Skin epidermis (tissue), 12 donors: ENCODE measurements around the gene GALNT14.

Source experiments
- H3K27ac ChIP-seq, 21 experiments: fragments of 200-600 bp; sonication (generic) in 11 of 21; one replicate each; pipeline ENCODE4 v1.5.0; 2020; ENCODE audit warnings: mild to moderate bottlenecking in 3 of 21, inconsistent platforms in 2 of 21, moderate library complexity in 2 of 21
- H3K4me3 ChIP-seq, 7 experiments: fragments of 200-600 bp; sonication (generic) in 2 of 7; one replicate each; pipeline ENCODE4 v1.5.0; 2020; ENCODE audit warnings: inconsistent platforms in 2 of 7, mild to moderate bottlenecking in 2 of 7, moderate library complexity in 1 of 7

The GALNT14 gene

GRCh38 chr2:31027549-31027948, 110.7 kb downstream of the GALNT14 start:
- Histone ChIP-seq H3K27ac (no peak overlapping the region), H3K4me3 (no peak overlapping the region)

GRCh38 chr2:31023541-31023940, 114.7 kb downstream of the GALNT14 start:
- no peak overlapping the region for H3K4me3 ChIP-seq

GRCh38 chr2:31020713-31021112, 117.5 kb downstream of the GALNT14 start:
- H3K27ac ChIP-seq = no peak overlapping the region
- no peak overlapping the region for H3K4me3 ChIP-seq

More at GRCh38 chr2:31023541-31023940, 114.7 kb downstream of the GALNT14 start:
- no peak overlapping the region for H3K27ac ChIP-seq

- Histone ChIP-seq H3K27ac (no peak overlapping the region), H3K4me3 (no peak overlapping the region)
Measured at GRCh38 chr2:31018280-31018679, 120.0 kb downstream of the GALNT14 start.

DNA sequence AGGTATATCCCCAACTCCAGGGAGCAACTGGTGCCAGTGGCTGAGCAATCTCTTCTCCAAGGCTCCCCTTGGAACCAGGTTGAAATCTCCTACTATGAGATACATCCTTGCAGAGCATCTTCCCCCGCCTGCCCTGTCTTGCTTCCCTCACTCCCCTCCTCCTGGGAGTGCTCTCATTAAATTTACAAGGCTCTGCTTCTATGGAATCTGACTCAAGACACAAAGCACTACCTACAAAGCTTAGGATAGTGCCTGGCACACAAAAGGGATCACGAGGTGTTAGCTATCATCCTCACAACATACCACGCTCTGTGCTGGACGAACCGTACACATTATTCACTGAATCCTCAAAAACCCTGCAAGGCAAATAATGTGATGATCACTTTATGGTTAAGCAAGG, 121.6 kb downstream of the GALNT14 start:
- no peak overlapping the region for H3K4me3 ChIP-seq
- no peak overlapping the region for H3K27ac ChIP-seq

DNA sequence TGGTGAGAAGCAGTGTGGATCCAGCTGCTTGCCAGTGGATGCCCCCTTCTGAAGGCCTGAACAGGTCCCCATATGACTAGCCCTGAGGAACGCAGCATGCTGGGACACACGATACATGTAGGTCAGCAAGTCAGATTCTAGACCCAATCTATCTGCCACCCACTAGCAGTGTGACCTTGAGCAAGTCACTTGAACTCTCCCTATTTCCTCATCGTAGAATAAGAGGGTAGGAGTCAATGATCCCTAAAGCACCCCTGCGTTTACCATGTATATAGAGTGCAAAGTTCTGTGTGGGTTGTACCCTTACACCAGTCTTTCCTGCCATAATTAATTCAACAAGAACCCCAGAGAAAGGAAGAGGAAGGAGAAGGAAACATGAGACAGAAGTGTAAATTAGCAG, 123.7 kb downstream of the GALNT14 start:
- no peak overlapping the region for H3K4me3 ChIP-seq

DNA sequence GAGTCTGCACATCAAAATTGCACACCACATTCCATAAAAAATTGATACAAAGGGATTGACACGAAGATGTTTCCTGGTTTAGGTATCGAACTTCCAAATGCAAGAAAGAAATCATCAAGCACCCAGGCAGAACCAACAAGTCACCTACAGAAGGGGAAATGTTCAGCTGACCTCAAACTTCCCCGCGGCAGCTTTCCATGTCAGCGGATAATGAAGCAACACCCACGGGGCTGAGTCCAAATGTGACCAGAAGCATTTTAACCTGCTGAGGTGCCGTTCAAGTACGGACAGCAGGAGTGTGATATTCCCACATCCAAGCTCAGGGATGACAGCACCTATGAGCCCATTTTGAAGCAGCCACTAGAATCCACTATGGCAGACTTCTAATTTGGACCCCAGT, 124.9 kb downstream of the GALNT14 start:
- H3K4me3 ChIP-seq = no peak overlapping the region
- H3K27ac ChIP-seq = no peak overlapping the region

More for the DNA sequence above, 123.7 kb downstream of the GALNT14 start:
- H3K27ac ChIP-seq = no peak overlapping the region

GRCh38 chr2:31012406-31012805, 125.8 kb downstream of the GALNT14 start:
- Histone ChIP-seq H3K4me3 (no peak overlapping the region), H3K27ac (no peak overlapping the region)

GRCh38 chr2:31011587-31011986, 126.7 kb downstream of the GALNT14 start:
- Histone ChIP-seq H3K27ac (no peak overlapping the region), H3K4me3 (no peak overlapping the region)

GRCh38 chr2:31008561-31009114, 129.6 kb downstream of the GALNT14 start:
- no peak overlapping the region for H3K27ac ChIP-seq
- H3K4me3 ChIP-seq = no peak overlapping the region

DNA sequence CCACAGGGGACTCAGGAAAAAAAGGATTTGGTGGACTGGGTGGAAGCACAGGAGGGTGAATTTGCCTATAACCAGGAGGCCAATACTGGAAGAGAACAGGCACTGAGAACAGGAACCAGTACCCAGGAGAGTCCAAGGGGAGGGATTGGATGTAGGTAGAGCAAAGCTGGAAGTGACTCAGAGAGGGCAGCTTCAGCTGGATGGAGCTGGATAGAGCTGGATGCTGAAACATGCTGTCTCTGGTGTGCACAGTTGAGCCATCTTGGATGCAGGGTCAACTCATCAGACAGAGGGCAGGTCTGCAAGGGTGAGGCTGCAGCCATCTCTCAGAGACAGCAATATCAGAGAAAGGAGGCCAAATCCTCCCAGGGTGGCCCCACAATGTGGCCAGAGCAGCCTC, 134.0 kb downstream of the GALNT14 start:
- Histone ChIP-seq H3K4me3 (no peak overlapping the region), H3K27ac (no peak overlapping the region)

GRCh38 chr2:31003749-31004148, 134.5 kb downstream of the GALNT14 start:
- no peak overlapping the region for H3K27ac ChIP-seq

DNA sequence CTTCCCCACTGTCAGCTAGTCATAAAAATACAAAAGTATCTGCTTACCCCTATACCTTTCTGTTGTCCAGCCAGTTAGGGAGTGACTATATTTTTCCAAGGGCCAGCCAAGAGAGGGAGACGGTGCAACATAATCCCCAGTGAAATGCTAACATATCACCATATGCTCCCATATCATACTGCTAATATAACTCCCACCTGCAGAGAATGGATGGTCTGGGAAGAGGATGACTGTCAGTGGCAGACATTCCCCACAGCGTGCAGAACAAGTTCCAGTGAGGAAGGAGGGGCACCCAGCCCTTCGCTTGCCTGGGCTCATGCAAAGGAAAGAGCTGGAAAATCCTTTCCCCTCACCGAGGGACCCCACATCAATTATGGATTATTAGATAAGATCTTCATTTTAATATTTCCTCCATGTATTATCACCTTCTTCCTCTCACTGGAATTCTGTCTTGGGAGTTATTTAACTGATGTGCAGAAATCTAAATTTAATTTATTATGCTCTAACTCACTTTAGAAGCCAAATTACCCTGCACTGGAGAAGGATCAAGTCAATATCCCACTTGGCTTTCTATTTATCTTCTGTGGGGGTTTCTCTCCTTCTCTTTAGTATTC, 135.6 kb downstream of the GALNT14 start:
- H3K27ac ChIP-seq = no peak overlapping the region
- no peak overlapping the region for H3K4me3 ChIP-seq

More at GRCh38 chr2:31003749-31004148, 134.5 kb downstream of the GALNT14 start:
- no peak overlapping the region for H3K4me3 ChIP-seq

- no peak overlapping the region for H3K4me3 ChIP-seq
- no peak overlapping the region for H3K27ac ChIP-seq
Measured at GRCh38 chr2:31000970-31001369, 137.3 kb downstream of the GALNT14 start.

- no peak overlapping the region for H3K4me3 ChIP-seq
Measured at GRCh38 chr2:30998672-30999071, 139.6 kb downstream of the GALNT14 start.

DNA sequence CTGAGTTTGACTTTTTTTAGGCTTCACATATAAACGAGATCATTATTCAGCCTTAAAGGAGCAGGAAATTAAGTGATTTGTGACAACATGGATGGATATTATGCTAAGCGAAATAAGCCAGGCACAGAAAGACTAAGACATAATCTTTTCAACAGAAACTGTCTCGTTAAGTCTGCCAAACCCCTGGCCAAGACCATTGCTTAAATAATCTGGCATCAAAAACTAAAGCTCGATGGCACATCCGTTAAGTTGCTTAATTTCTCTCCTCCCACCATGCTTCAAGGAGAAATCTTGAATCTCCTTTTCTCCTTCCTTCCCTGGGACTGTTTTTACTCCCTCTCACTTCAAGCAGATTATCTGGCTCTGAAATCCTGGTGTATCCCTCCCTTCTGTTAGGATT, 140.3 kb downstream of the GALNT14 start:
- H3K27ac ChIP-seq = no peak overlapping the region
- no peak overlapping the region for H3K4me3 ChIP-seq

More at GRCh38 chr2:30998672-30999071, 139.6 kb downstream of the GALNT14 start:
- no peak overlapping the region for H3K27ac ChIP-seq

DNA sequence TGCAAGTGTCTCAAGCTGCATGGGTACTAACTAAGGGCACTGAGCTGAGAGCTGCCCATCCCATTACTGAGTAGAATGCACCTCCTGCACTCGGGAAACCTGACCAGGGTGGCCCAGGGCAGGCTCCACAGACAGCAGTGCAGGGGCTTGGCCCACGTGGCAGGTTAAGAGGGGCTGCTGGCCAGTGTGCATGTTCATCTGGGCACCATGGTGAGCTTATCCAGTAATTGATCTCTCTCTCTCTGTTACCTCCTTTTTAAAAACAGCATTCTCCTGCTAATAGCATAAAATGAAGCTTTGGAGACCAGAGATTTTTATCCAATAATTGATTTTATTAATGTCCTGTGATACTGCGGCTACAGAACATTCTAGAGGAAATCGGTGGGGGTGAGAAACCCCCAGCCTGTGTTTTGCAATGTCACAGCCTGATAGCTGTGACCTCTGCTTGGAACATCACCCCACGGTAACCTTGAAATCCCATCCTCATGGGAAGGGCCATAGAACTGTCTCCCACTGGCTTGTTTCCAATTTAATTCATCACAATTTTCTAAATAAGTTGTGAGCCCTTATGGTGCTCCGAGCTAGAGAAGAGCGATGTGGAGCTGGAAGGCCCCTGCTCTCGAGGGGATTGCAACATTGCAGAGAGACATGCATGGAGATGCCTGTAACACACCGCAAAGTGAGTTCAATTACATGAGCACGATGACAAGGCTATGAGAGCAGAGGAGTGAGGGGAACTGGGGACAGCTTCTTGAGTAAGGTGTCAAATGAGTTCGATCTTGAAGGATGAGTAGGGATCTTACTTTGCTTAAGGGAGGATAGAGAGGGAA, 143.8 kb downstream of the GALNT14 start:
- Histone ChIP-seq H3K27ac (no peak overlapping the region), H3K4me3 (no peak overlapping the region)

DNA sequence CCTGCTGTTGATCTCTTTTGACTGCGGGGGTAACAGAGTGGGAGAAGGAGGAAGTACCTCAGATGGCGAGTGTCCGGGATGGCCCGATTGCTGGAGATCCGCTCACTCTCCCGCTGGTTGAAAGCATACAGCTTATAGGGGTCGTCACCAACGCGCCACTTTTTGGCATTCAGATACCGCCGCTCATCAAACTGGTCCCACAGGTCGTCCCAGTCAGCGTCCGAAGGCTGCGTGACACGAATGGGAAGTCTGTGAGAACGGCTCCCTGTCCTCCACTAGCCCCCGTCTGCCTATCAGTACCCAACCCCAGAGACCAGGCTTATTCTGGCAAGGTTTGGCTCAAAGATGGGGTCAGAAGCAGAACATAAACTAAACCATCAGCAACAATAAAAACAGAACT, 145.5 kb downstream of the GALNT14 start:
- Histone ChIP-seq H3K27ac (no peak overlapping the region), H3K4me3 (no peak overlapping the region)

DNA sequence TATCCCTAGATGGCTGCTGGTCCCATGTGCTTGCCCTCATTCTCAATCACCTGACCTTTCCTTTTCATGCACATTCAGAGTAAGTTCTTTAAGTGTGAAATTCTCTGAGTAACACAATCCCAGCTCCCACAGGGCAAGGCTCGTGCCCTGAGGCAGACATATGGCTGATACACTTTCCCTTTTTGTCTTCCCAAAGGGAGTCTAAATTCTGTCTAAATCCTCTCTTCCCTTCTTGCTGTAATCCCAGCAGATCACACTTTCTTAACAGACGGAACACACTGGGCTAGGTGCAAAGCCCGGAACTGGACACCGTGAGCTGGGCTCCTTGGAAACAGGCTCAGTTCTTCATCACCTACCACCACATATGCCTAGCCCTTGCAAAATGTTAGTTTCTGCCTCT, 147.6 kb downstream of the GALNT14 start:
- Histone ChIP-seq H3K27ac (no peak overlapping the region), H3K4me3 (no peak overlapping the region)

- no peak overlapping the region for H3K27ac ChIP-seq
Measured at GRCh38 chr2:30990176-30990575, 148.1 kb downstream of the GALNT14 start.

DNA sequence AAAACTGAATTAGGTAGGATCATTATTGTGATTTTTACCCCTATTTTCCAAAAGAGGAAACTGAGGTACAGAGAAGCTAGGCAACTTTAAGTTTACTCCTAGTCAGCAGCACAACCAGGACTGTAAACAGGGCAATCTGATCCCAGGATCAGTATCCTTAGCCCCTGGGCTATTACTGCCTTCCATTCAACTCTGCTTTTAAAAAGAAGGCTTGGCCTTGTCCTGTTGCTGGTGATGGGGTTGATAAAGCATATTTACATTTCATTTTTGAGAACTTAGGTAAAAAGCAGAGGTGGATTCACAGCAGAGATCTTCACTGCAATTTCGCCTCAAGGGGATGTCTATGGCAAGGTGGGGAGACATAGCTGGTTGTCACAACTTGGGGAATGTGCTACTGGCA, 148.5 kb downstream of the GALNT14 start:
- no peak overlapping the region for H3K4me3 ChIP-seq
- H3K27ac ChIP-seq = no peak overlapping the region

More at GRCh38 chr2:30990176-30990575, 148.1 kb downstream of the GALNT14 start:
- no peak overlapping the region for H3K4me3 ChIP-seq
